Astrocyte (in vitro differentiated cells and primary cell): ENCODE measurements around the gene ST6GALNAC6.

ENCODE experiments used
- CTCF ChIP-seq: IDR thresholded peaks from 2 replicates; pipeline ENCODE4 v1.5.1; 2011; ENCODE audit warnings: low read depth, mild to moderate bottlenecking, inconsistent platforms, low read length, moderate library complexity; ENCODE audit not compliant: insufficient read depth
- EZH2 ChIP-seq: IDR thresholded peaks from 2 replicates; pipeline ENCODE4 v1.6.1; 2012; ENCODE audit warnings: mild to moderate bottlenecking, low read length, inconsistent platforms; ENCODE audit not compliant: insufficient read depth

- TF ChIP-seq CTCF (no peak), EZH2 (no peak)
These were observed 823 bp downstream of the ST6GALNAC6 start for GRCh38 chr9:127898433-127899127.
